GM12801 (cell line): Measurements from ENCODE around the gene ZBTB47.

Experiments used
- CTCF ChIP-seq: IDR thresholded peaks from one replicate; pipeline ENCODE4 v1.5.1; 2011; ENCODE audit warnings: control low read depth; ENCODE audit not compliant: insufficient read length; ENCODE audit errors: extremely low read depth

The ZBTB47 gene

GRCh38 chr3:42691816-42692666, 38.5 kb downstream of the ZBTB47 start:
- no peak for TF ChIP-seq CTCF

GRCh38 chr3:42692667-42693529, 39.4 kb downstream of the ZBTB47 start:
- no peak for TF ChIP-seq CTCF

GRCh38 chr3:42693530-42693930, 40.0 kb downstream of the ZBTB47 start:
- TF ChIP-seq CTCF: no peak

- TF ChIP-seq CTCF: no peak
These were observed 40.9 kb downstream of the ZBTB47 start for GRCh38 chr3:42694366-42694765.

- TF ChIP-seq CTCF: no peak
These were observed 43.1 kb downstream of the ZBTB47 start for GRCh38 chr3:42696356-42697288.

- no peak for TF ChIP-seq CTCF
These were observed 44.0 kb downstream of the ZBTB47 start for GRCh38 chr3:42697289-42698051.
